Bronchial epithelial cell (primary cell): ENCODE results near the gene LRRC3B. TPM values are rescaled to one million over a fixed set of nuclear protein-coding genes. Genes with fewer than 3 reads are reported as not detected.

Source experiments
- DNase-seq: peaks from one replicate; pipeline ENCODE4 v3.0.0-alpha.2; 2010; ENCODE audit warnings: low read depth
- FAIRE-seq: peaks from 2 replicates; lab custom pipeline; 2011; peaks lifted over from hg19 to GRCh38; lab: Jason Lieb, UNC
- H3K27me3 ChIP-seq: 2 replicates; pipeline ENCODE4 v1.5.1; 2011; ENCODE audit warnings: low read length; ENCODE audit not compliant: control insufficient read depth, insufficient read depth
- H3K36me3 ChIP-seq: 2 replicates; pipeline ENCODE4 v1.5.1; 2011; ENCODE audit warnings: low read length; ENCODE audit not compliant: control insufficient read depth, insufficient read depth
- H3K4me3 ChIP-seq: 2 replicates; pipeline ENCODE4 v1.5.1; 2011; ENCODE audit warnings: mild to moderate bottlenecking, low read depth, low read length, control low read depth
- total RNA-seq: library from RNA; depleted of rRNA; stranded (reverse); fragments of >200 nt; gene quantifications from 2 replicates; pipeline ENCODE4 v1.2.1, GENCODE V29; 2014
- TF ChIP-seq, protein P1 (sequence below): IDR thresholded peaks from 2 replicates; pipeline ENCODE4 v1.5.1; 2011; ENCODE audit warnings: mild to moderate bottlenecking, moderate library complexity, low read length, control low read depth, inconsistent platforms; ENCODE audit not compliant: insufficient read depth, severe bottlenecking

The LRRC3B gene, protein sequence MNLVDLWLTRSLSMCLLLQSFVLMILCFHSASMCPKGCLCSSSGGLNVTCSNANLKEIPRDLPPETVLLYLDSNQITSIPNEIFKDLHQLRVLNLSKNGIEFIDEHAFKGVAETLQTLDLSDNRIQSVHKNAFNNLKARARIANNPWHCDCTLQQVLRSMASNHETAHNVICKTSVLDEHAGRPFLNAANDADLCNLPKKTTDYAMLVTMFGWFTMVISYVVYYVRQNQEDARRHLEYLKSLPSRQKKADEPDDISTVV
- total RNA-seq = not detected in 2 replicates

DNA sequence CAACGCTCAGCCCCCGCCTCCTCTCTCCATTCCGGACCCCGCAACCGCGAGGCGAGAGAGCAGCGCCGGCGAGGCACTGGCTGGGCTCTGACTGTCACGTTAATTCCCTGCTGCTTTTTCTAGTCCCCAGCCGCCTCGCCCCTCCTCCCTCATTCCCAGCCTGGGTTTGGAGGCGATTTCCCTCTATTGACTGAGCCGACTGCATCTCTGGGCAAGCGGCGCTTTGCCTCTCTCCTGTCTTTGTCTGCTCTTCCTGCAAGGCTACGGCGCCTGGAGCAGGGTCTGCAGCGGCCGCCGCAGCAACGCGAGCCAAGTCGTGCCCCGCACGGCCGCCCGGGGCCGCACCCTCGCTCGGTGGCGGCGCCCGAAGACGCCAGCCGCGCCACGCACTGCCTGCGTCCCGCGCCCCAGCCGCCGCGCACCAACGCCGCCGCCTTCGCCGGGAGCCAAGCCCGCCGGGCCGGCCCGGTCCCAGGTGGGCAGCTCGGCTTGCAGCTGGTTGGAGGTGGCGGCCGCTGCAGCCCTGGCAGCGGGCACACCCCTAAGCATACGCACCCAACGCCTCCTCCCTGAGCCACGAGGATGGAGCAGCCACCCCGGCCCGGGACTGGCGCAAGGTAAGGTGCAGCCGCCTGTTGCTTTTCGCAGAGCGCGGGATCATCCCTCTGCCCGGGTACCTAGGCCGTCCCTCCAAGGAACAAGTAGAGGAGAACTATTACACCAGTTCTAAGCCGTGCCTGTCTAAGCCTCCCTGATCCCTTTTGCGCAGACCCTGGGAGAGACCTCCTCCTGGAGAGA lies at the start of gene LRRC3B:
Gene LRRC3B, plus strand, starts transcription at position 152 of the 798 bp plus-strand sequence. CDS start 86,901 bp downstream, outside the sequence.
- Histone ChIP-seq H3K27me3 (peaks cover 15% of the 10 kb centered on the region), H3K36me3 (no peaks in the 10 kb centered on the region), H3K4me3 (no peak within 1 kb of the TSS)
- DNase-seq = no peak
- no peak for FAIRE-seq
- TF ChIP-seq, protein P1, sequence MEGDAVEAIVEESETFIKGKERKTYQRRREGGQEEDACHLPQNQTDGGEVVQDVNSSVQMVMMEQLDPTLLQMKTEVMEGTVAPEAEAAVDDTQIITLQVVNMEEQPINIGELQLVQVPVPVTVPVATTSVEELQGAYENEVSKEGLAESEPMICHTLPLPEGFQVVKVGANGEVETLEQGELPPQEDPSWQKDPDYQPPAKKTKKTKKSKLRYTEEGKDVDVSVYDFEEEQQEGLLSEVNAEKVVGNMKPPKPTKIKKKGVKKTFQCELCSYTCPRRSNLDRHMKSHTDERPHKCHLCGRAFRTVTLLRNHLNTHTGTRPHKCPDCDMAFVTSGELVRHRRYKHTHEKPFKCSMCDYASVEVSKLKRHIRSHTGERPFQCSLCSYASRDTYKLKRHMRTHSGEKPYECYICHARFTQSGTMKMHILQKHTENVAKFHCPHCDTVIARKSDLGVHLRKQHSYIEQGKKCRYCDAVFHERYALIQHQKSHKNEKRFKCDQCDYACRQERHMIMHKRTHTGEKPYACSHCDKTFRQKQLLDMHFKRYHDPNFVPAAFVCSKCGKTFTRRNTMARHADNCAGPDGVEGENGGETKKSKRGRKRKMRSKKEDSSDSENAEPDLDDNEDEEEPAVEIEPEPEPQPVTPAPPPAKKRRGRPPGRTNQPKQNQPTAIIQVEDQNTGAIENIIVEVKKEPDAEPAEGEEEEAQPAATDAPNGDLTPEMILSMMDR = no peak

DNA sequence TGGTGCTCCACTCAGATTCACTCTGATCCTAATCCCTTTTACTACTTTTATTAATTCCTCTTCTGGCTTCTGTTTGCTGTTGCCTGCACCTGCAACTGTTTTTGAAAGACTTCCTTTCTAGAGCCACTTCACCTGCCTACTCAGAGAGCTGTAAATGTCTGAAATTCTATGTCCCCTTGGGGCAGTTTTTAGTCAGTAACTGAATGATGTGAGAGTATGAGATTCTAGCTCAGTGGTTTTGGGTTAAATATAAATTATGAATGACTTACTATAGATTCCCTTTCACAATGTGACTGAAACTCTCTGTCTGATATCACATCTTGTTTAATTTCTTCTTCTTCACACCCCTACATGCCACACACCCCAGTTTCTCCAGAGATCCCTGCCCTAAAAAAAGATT lies 47.8 kb upstream of the LRRC3B start:
- H3K4me3 ChIP-seq = no peak overlapping the region
- TF ChIP-seq, protein P1 = no peak
- H3K36me3 ChIP-seq = no peaks in the 10 kb centered on the region
- FAIRE-seq (no peak), DNase-seq (no peak)
- H3K27me3 ChIP-seq = no peaks in the 10 kb centered on the region

DNA sequence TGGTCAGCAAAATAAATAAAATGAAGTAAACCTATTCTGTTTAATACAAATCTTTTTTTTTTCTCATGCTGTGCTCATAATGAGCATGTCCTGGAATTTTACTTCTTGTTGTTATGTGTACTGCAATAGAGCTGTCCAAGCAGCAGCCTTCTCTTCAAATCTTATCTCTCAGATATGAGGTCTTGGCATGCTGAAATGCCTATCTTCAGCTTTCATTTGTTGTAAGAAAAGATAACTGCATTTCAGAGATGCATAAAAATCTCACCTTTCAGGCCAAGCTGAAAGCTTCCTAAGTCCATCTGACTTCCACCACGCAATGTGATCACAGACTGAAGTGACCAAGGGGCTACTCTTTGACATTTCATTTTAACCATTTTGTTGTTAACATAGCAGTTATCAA lies 43.5 kb upstream of the LRRC3B start:
- H3K4me3 ChIP-seq = no peak overlapping the region
- DNase-seq (no peak), FAIRE-seq (no peak)
- no peaks in the 10 kb centered on the region for H3K27me3 ChIP-seq
- H3K36me3 ChIP-seq = no peaks in the 10 kb centered on the region
- TF ChIP-seq, protein P1 = no peak

DNA sequence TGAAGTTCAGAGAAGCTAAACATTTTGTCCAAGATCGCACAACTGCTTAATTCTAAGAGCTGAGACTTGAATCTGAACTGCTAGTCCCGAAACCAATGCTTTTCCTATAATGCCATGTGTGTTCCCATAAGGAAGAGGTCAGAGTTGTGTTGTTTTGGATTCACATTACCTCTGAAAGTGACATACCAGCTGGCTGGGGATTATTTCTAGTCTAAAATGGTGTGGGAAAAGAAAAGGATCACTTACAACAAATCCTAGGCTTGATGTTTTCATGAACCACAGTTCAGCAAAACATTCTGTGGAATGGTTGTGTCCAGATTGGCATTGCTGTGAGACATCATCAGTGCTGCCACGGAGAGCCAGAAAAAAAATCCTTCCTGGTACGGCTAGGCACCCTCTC lies 35.0 kb upstream of the LRRC3B start:
- DNase-seq (no peak), FAIRE-seq (no peak)
- Histone ChIP-seq H3K4me3 (no peak overlapping the region), H3K27me3 (no peaks in the 10 kb centered on the region), H3K36me3 (no peaks in the 10 kb centered on the region)
- TF ChIP-seq, protein P1 = no peak

DNA sequence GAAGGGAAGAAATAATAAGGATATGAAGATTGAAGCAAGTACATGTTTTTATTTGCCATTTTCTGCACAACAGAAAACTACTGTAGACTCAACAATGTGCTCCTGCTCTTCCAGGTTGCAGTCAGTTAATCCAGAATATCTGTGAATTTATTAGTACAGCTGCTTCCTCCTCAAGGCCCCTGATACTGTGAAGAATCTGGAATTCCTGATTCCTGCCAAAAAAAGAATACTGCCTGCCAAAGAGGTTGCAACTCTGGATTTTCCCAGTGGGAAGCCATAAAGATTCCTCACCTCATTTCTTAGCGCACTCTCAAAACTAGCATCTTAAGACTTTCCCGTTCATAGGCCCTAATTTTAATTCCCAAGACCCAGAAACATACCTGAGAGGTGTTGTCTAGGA lies 33.6 kb upstream of the LRRC3B start:
- DNase-seq (no peak), FAIRE-seq (no peak)
- TF ChIP-seq, protein P1 = no peak
- Histone ChIP-seq H3K4me3 (no peak overlapping the region), H3K36me3 (no peaks in the 10 kb centered on the region), H3K27me3 (no peaks in the 10 kb centered on the region)
